SU-DHL-6 (cell line): ENCODE measurements around the gene TMEM14A.

Experiments
- H2AFZ ChIP-seq: fragments of 200-600 bp; sonication (generic); 2 replicates; pipeline ENCODE4 v1.6.1; 2014; ENCODE audit warnings: low read depth, mild to moderate bottlenecking, moderate library complexity, mixed read lengths, antibody characterized with exemption, low read length; ENCODE audit not compliant: severe bottlenecking
- H3F3A ChIP-seq: fragments of 200-600 bp; shearing (Covaris generic); 2 replicates; pipeline ENCODE4 v1.6.0; 2016; ENCODE audit warnings: antibody characterized with exemption, mild to moderate bottlenecking; ENCODE audit not compliant: insufficient read depth
- H3K27ac ChIP-seq: fragments of 200-600 bp; sonication (generic); 2 replicates; pipeline ENCODE4 v1.5.1; 2016; ENCODE audit warnings: low read depth, mild to moderate bottlenecking, low read length, moderate library complexity, mixed read lengths
- H3K27me3 ChIP-seq: fragments of 200-600 bp; sonication (generic), shearing (Covaris generic); 2 replicates; pipeline ENCODE4 v1.6.0; 2014; ENCODE audit warnings: mild to moderate bottlenecking, low read length
- H3K36me3 ChIP-seq: fragments of 200-600 bp; sonication (generic); 2 replicates; pipeline ENCODE4 v1.6.1; 2014; ENCODE audit warnings: mild to moderate bottlenecking, low read length, mixed read lengths
- H3K4me2 ChIP-seq: fragments of 300-600, 200-600 bp; shearing (Covaris generic), sonication (generic); 2 replicates; pipeline ENCODE4 v1.6.0; 2014; ENCODE audit warnings: low read length, low read depth, mild to moderate bottlenecking; ENCODE audit not compliant: poor library complexity, severe bottlenecking
- H3K4me3 ChIP-seq: fragments of 200-600 bp; sonication (generic); 2 replicates; pipeline ENCODE4 v1.5.1; 2014; ENCODE audit warnings: antibody characterized with exemption, low read length, mild to moderate bottlenecking, mixed read lengths; ENCODE audit not compliant: insufficient read depth, poor library complexity, severe bottlenecking
- H3K79me2 ChIP-seq: fragments of 200-600 bp; sonication (generic); 2 replicates; pipeline ENCODE4 v1.6.1; 2014; ENCODE audit warnings: mild to moderate bottlenecking, low read length, moderate library complexity; ENCODE audit not compliant: insufficient read depth
- H3K9ac ChIP-seq: fragments of 200-600 bp; sonication (generic); 2 replicates; pipeline ENCODE4 v1.7.0; 2014; ENCODE audit warnings: mild to moderate bottlenecking, low read length
- H3K9me2 ChIP-seq: fragments of 200-600 bp; sonication (generic); replicated peaks from 2 replicates; pipeline ENCODE4 v1.6.1; 2014; ENCODE audit warnings: low read length; ENCODE audit not compliant: insufficient read depth
- H3K9me3 ChIP-seq: fragments of 200-600 bp; sonication (generic); 2 replicates; pipeline ENCODE4 v1.6.1; 2014; ENCODE audit warnings: low read length, mixed read lengths; ENCODE audit not compliant: insufficient read depth
- H4K20me1 ChIP-seq: fragments of 200-600 bp; sonication (generic); 2 replicates; pipeline ENCODE4 v1.6.1; 2014; ENCODE audit warnings: low read depth, mild to moderate bottlenecking, antibody characterized with exemption, low read length, moderate library complexity, mixed read lengths
- CTCF ChIP-seq: fragments of 200-600 bp; sonication (generic); IDR thresholded peaks from one replicate; pipeline ENCODE4 v1.5.1; 2017; ENCODE audit warnings: antibody characterized with exemption, mild to moderate bottlenecking, low read length, moderate library complexity; ENCODE audit not compliant: insufficient read depth, poor library complexity, severe bottlenecking
- EZH2phosphoT487 ChIP-seq: fragments of 200-600 bp; sonication (generic), shearing (Covaris generic); conservative IDR thresholded peaks from 2 replicates; pipeline ENCODE4 v1.6.1; 2018; ENCODE audit warnings: mild to moderate bottlenecking, antibody characterized with exemption, low read length, moderate library complexity, mixed read lengths

The TMEM14A gene

GRCh38 chr6:52725143-52725534 lies 54.2 kb downstream of the TMEM14A start:
- no peaks in the 10 kb centered on the region for H4K20me1 ChIP-seq
- H3K9me2 ChIP-seq, result no peaks in the 10 kb centered on the region
- H3K4me3 ChIP-seq, result no peak overlapping the region
- H3K79me2 ChIP-seq, result no peaks in the 10 kb centered on the region
- H3K27ac ChIP-seq, result no peak overlapping the region
- TF ChIP-seq CTCF (no peak), EZH2phosphoT487 (no peak)
- no peak overlapping the region for H2AFZ ChIP-seq
- H3K27me3 ChIP-seq, result 0 out of 2 replicates have a peak, but pooled peaks cover 3% of the 10 kb centered on the region
- no peaks in the 10 kb centered on the region for H3F3A ChIP-seq
- H3K9me3 ChIP-seq, result no peaks in the 10 kb centered on the region
- no peak overlapping the region for H3K9ac ChIP-seq
- H3K36me3 ChIP-seq, result no peaks in the 10 kb centered on the region
- no peak overlapping the region for H3K4me2 ChIP-seq

- Histone ChIP-seq H3K4me3 (no peak overlapping the region), H3K9me2 (no peaks in the 10 kb centered on the region), H3K4me2 (no peak overlapping the region), H4K20me1 (no peaks in the 10 kb centered on the region), H3K79me2 (no peaks in the 10 kb centered on the region), H3K9ac (no peak overlapping the region), H3F3A (no peaks in the 10 kb centered on the region), H3K9me3 (no peaks in the 10 kb centered on the region), H3K27me3 (0 out of 2 replicates have a peak, but pooled peaks cover 3% of the 10 kb centered on the region), H2AFZ (no peak overlapping the region), H3K27ac (no peak overlapping the region), H3K36me3 (no peaks in the 10 kb centered on the region)
- no peak for TF ChIP-seq CTCF
- no peak for TF ChIP-seq EZH2phosphoT487
Measured at GRCh38 chr6:52725535-52726192, 54.8 kb downstream of the TMEM14A start.

GRCh38 chr6:52726193-52726542 lies 55.3 kb downstream of the TMEM14A start:
- Histone ChIP-seq H3K27ac (no peak overlapping the region), H3K9me2 (no peaks in the 10 kb centered on the region), H3K79me2 (no peaks in the 10 kb centered on the region), H3K4me2 (no peak overlapping the region), H3F3A (no peaks in the 10 kb centered on the region), H3K4me3 (no peak overlapping the region), H2AFZ (no peak overlapping the region), H4K20me1 (no peaks in the 10 kb centered on the region), H3K9me3 (no peaks in the 10 kb centered on the region), H3K36me3 (no peaks in the 10 kb centered on the region), H3K27me3 (0 out of 2 replicates have a peak, but pooled peaks cover 3% of the 10 kb centered on the region), H3K9ac (no peak overlapping the region)
- TF ChIP-seq CTCF (no peak), EZH2phosphoT487 (no peak)
